8988T (cell line): ENCODE data around the gene LRRC26.

Experiments
- DNase-seq: peaks from one replicate; pipeline ENCODE4 v3.0.0; 2011

LRRC26 gene, protein sequence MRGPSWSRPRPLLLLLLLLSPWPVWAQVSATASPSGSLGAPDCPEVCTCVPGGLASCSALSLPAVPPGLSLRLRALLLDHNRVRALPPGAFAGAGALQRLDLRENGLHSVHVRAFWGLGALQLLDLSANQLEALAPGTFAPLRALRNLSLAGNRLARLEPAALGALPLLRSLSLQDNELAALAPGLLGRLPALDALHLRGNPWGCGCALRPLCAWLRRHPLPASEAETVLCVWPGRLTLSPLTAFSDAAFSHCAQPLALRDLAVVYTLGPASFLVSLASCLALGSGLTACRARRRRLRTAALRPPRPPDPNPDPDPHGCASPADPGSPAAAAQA

DNA sequence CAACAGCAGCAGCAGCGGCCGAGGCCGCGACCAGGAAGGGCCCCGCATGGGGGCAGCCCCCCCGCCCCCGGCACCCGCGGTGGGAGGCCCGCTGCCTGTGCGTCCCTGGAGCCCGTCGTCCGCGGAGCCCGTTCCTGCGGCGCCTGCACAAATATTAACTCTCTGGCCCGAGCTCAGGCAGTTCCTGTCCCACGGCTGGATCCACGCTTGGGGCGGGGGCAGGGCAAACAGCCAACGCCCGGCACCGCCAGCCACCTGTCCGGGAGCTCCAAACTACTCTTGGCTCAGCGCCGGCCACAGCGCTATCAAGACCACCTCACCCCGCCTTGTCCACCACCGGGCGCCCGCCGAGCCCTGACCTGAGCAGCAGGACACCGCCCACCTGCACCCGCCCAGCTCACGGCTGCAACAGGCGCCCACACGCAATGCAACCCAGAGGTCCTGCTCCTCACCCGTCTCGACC, at the start of gene LRRC26:
LRRC26 (minus strand) TSS at position 156 of the 463 bp plus-strand sequence; CDS start at position 48, 108 bp downstream.
- no peak for DNase-seq

DNA sequence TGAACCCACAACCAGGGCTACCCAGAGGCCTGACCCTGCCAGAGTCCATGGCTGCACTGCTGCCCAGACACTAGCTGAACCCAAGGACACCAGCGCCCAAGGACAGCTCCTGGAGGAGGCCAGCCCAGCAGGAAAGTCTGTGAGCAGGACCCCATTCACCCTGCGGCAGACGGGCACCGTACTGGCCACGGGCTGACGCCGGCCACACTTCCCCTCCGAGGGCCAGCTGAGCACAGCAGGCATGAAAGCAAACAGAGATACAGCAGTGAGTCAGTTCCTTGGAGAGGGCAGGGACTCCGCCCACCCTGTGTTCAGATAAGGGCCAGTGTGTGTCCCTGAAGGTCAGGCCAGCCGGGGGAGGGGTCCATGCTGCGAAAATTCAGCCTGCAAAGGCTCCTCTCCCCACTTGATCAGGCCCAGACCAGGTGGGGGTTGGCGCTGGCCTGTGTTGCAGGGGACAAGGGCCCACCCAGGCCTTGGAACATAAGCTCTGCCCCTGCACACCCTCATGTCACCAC, 49.0 kb upstream of the LRRC26 start:
- no peak for DNase-seq

DNA sequence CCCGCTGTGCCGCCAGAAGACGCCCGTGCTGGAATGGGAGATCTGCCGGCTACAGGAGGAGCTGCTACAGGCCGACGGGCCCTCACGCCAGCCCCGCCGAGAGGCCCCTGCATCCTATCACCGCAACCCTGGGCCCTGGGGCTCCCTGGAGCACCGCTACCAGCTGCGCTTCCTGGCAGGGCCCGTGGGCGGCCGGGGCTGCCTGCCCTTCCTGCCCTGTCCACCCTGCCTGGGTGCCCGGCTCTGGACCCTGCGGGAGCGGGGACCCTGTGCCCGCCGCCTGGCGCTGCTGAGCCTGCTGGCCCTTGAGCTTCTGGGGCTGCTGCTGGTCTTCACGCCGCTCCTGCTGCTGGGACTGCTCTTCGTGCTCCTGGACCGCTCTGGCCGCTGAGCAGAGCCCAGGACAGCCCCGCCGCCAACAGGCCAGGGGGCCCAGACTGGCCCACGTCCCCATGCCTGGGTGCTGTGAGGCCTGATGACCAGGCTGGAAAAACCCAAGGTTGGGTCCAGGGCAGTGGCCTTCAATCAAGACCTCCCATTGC, 48.4 kb upstream of the LRRC26 start:
- no peak for DNase-seq

DNA sequence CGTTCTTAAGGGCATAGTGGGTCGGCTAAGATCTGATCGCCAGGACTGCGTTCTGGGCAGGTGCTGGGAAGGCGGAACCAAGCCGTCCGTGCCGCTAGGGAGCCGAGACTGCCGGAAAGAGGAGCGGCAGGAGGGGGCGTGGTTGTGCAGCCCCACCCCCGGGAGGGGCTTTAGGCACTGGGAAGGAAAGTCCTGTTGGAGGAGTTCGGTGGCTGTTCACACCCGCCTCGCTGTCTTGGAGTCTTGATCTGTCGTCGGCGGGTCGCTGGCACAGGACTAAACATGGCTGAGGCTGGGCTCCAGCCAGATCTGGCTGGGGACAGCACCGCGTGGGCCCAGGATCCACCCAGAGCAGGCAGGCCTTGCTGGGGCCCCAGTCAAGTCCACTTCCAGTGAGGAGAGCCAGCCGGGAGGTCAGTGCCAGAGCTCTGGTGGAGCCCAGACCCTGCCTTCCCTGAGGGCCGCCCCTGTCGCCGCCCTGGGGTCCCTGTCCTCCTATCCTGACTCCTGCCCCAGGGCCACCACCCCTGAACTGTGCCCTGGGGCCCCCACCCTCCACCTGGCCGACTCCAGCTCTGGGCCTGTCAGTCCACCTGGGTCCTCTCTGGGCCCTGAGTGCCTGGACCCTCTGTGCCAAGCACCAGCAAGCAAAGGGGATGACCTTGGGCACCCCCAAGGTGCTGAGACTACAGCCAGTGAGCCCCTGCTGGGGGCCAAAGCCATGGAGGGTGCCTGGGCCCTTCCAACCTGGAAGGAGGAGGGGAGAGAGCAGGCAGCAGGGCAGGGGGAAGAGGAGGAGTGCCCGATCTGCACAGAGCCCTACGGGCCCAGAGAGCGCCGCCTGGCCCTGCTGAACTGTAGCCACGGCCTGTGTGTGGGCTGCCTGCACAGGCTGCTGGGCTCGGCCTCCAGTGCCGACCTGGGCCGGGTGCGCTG, 47.7 kb upstream of the LRRC26 start:
- peak; percentile 99 for DNase-seq

DNA sequence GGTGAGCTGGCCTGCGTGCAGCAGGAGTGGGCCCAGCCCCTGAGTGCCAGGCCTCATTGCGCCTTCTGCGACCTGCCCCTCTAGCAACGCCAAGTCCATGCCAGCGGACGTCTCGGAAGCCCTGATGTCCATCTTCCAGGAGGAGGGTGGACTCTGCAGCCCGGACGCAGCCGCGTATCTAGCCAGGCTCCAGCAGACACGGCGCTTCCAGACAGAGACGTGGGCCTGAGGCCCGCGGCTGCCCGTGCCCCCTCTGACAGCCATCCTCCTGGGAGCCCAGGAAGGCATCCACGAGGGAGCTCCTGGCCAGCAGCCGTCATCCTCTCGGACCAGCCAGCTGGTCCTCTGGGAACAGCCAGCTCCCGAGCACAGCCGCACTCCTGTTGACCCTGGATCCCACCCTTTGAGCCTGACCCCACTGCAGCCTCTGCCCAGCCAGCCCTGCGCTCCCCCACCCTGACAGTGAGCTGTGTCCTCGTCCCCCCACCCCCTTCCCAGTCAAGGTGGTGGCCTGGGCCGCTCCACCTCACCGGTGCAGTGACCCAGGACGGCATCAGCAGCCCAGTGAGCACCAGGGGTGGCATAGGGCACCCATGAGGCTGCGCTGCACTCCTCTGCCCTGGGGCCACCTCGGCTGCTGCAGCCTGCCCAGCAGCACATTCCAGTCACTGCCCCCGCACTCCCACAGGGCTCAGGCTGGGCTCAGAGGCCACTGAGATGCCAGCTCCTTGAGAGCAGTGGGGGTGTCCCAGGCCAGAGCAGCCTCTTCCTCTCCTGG, 46.5 kb upstream of the LRRC26 start:
- no peak for DNase-seq

DNA sequence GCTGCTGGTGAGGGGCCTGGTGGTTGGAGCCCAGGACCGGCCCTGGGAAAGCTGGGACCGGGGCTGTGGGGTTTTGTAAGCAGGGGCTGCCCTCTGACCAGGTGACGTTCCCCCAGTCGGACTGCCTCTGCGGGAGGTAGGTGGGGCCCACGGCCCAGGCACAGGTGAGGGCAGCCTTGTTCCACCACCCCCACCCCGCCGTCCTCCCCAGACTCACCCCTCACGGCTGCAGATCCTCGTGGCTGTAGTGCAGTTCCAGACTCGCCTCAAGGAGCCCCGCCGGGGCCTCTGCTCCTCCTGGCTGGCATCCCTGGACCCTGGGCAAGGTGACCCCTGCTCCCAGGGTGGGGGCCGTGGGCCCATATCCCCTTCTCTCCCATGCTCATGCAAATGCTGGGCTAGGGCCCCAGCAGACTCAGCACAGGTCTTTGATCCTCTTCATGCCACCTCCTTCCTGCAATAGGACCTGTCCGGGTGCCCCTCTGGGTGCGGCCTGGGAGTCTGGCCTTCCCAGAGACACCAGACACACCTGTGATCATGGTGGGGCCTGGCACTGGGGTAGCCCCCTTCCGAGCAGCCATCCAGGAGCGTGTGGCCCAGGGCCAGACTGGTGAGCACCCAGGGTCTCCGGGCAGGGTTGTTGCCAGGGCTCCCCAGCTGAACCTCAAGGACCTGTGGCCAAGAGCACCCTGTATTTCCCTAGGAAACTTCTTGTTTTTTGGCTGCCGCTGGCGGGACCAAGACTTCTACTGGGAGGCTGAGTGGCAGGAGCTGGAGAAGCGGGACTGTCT, 45.5 kb upstream of the LRRC26 start:
- DNase-seq = peak; percentile 28

DNA sequence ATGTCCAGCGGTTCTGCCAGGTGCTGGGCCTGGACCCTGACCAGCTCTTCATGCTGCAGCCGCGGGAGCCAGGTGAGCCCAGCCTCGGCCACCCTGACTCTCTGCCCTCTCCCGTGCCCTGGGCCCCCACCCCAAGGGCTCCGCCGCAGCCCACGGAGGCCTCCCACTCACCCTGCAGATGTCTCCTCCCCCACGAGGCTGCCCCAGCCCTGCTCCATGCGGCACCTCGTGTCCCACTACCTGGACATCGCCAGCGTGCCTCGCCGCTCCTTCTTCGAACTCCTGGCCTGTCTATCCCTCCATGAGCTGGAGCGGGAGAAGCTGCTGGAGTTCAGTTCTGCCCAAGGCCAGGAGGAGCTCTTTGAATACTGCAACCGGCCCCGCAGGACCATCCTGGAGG, 44.8 kb upstream of the LRRC26 start:
- no peak for DNase-seq

DNA sequence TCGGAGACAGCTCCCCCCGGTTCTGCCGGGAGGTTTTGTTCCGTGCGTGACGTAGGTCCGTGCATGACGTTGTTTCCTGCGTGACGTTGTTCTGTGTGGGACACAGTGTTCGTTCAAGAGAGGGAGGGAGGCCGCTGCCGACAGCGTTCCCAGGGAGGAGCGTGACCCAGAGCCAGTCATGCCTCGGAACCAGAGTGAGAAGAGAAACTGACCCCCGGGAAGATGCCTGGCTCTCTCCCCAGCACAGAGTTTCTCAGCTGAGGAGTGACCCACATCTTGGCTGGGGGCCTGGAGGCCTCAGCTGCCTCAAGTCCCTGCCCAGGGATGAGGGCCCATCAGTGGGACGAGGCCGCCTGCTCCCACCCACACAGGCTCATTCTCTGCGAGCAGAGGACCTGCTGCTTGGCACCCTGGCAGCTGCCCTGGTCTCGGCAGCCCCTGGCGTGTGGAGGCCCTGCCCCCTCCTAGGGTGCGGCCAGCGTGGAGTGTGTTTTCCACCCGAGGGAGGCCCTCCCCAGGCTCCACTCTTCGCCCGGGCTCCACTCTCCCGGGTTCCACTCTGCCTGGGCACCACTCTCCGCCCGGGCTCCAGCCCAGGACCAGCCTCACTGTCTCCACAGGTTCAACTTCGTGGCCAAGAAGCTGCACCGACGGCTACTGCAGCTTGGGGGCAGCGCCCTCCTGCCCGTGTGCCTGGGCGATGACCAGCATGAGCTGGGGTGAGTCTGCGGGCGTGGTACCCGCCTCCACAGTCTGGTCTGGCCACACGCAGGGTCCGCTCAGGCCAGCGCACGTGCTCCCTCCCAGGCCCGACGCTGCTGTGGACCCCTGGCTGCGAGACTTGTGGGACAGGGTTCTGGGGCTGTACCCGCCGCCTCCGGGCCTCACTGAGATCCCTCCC, 43.6 kb upstream of the LRRC26 start:
- peak; percentile 90 for DNase-seq

DNA sequence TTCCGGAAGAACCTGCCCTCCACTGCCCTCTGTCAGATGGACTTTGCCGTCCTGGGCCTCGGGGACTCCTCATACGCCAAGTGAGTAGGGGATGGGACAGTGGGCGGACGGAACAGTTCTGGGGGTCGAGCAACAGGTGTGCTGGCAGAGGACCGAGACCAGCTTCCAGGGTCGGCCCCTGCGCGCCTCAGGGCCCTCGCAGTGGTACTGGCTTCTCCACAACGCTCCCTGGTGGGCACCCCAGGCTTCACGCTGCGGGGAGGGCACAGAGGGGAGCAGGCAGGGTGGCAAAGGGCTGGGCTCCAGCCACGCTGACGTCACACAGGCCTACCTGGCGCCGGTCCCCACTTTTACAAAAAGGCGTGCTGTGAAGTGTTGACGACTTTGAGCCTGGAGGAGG, 42.7 kb upstream of the LRRC26 start:
- peak; percentile 79 for DNase-seq

DNA sequence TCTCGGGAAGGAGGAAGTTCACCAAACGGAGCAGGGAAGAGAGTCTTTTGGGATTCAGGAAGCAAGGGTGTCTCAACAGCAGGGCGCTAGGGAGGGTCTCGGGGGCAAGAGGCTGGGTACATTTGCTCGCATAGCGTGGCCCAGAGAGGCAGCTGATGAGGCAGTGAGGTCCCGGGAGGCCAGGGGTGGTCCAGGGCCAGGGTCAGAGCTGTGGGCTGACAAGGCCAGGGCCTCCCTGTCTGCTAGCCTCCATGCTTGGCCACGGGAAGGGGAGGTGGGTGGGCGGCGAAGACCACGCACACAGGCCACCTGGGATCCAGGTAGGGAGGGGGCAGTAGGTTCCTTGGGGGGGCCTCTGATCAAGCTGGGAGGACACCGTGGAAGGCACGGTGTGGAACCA, 41.7 kb upstream of the LRRC26 start:
- no peak for DNase-seq

DNA sequence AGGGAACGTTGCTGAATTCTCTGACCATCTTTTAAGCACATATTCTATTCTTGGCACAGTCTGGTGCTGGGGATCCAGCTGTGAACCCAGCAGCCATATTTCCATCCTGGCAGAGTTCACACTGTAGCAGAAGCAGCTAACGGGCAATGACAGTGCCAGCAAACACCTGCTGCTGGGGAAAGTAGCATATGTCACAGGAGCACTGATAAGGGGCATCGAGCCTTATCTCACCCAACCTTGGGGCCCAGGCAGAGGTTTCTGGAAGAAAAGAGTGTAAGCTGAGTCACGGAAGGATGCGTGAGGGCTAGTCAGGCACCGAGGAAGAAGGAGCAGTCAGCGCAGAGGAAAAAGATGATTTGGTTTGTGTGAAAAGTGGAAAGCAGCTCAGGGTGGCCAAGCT, 36.8 kb upstream of the LRRC26 start:
- no peak for DNase-seq

DNA sequence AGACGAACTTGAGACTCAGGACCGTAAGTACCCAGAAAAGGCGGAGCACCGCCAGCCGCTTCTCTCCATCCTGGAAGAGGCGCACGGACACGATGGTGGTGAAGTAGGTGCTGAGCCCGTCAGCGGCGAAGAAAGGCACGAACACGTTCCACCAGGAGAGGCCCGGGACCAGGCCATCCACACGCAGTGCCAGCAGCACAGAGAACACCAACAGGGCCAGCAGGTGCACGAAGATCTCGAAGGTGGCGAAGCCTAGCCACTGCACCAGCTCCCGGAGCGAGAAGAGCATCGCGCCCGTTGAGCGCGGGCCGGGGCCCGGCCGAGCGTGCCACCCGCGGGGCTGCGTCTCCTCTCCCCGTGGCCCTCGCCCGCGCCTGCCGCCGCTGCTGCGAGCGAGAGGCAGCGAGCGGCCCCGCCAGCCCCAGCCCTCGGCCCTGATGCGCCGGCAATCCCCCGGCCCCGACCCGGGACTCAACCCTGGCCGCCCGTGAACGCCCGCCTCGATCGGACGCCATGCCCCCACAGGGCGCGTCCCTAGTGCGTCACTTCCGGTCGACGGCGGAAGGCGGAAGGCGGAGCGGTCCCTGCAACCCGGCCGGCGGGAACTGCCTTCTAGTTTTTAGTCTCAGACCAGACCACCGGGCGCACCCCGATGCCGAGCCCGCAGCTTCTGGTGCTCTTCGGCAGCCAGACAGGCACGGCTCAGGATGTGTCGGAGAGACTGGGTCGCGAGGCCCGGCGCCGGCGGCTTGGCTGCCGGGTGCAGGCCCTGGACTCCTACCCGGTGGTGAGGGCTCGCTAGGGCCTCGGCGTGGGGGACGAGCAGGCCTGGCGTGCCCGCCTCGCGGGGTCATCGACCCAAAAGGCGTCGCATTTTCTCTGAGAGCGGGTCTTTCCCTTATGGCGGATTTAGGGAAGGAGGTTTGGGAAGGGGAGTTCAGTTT, 35.5 kb upstream of the LRRC26 start, which contains the start of the genes NDOR1 and TMEM203:
NDOR1 (plus strand) TSS at position 575 of the 944 bp plus-strand sequence; CDS start at position 653, 78 bp downstream.
TMEM203 (minus strand) TSS at position 523 of the 944 bp plus-strand sequence; CDS start at position 289, 234 bp downstream.
- peak; percentile 99 for DNase-seq

DNA sequence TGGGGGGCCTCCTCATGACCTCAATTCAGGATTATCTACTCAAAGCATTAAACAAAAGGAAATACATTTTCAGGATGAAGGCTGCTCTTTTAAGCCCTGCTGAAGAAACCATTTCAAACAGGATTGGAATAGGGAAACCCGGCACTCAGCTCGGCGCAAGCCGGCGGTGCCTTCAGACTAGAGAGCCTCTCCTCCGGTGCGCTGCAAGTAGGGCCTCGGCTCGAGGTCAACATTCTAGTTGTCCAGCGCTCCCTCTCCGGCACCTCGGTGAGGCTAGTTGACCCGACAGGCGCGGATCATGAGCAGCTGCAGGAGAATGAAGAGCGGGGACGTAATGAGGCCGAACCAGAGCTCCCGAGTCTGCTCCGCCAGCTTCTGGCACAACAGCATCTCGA, 34.9 kb upstream of the LRRC26 start:
- DNase-seq = peak; percentile 47

DNA sequence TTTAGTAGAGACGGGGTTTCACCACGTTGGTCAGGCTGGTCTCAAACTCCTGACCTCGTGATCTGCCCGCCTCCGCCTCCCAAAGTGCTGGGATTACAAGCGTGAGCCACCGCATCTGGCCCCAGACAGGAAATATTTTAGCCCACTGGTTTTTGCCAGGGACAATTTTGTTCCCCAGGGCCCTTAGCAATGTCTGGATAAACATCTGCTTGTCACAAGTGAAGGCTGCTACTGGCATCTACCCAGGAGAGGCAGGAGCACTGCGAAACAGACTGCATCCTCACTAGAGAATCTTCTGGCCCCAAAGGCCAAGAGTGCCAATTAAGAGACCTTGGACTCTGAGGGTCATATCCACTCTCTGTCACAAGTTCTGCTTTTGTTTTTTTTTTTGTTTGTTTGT, 33.1 kb upstream of the LRRC26 start:
- DNase-seq = no peak

DNA sequence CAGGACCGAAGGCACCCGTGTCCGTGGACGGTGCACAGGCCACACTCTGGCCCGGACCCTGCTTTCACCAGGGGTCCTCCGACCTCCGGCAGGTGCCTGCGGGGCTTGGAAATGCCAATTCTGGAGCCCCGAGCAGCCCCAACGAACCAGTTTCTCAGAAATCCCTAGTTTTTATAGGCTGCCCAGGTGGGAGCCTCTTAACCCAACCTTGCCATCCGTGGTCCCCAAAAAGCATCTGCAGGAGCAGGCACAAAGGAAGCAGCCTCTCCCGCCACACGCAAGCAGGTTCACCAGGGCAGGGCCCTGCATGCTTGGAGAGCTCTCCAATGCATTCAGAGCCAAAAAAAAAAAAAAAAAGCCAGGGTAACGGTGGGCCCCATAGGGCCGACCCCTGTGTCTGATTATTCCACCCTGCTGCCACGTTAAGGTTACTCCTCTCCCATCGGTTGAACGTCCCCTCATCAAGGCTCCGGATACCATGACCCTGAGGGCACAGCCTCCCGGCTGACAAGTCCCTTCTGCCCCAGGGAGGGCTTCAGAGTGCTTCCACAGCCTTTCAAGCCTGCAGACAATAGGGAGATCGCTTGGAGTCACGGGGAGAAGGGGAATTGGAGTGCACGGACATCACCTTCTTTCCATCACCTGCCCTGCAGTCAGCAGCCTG, 31.5 kb upstream of the LRRC26 start:
- DNase-seq = peak; percentile 41

DNA sequence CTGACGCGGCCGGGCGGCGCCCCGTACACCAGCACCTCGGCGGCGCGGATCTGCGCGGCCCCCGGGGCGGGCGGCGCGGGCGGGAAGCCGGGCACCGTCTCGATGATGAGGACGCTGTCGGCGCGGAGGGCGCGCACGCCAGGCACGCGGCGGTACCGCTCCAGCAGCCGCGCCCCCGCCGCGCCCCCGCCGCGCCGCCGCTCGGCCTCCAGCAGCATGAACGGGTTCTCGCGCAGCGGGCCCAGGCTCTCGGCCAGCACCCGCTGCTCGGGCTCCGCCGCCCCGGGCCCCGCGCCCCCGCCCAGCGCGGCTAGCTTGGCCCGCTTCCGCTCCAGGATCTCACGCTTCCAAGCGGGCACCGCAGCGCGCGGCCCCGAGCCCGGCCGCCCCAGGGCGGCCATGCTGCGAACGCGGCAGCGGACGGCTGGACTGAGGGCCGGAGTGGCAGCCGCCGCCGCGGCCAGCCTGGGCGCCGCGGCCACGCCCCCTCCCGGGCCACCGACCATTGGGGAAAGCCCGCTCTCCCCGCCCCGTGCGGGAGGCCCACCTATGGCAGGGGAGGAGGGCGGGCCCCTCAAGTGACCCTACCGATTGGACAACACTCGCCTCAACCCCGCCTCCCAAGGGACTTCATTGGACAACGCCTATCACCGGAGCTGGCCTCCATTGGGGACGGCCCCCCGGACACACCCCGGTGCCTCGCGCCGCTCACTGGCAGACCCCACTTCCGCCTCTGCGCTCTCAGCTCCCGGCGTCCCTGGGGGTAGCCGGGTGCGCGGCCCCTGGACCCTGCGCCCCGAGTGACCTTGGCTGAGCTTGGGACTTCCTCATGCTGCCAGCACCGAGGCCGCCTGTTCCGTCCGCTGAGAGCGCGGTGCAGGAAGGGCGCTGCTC, 30.7 kb upstream of the LRRC26 start, which contains the start of gene TPRN:
TPRN (minus strand) TSS at position 431 of the 894 bp plus-strand sequence; CDS start at position 401, 30 bp downstream.
- DNase-seq = peak; percentile 100
